Liver (tissue), 3 donors: ENCODE data around the gene TVP23C.

ENCODE experiments used
- HNF4G ChIP-seq: IDR thresholded peaks from 2 replicates; pipeline ENCODE4 v1.6.1; 2016; ENCODE audit warnings: antibody characterized with exemption
- TF ChIP-seq, protein P1 (sequence below): fragments of 150-350 bp; IDR thresholded peaks from 2 replicates; pipeline ENCODE4 v1.5.1; 2017; ENCODE audit warnings: improper control_type of control experiment, low read depth, low read length; ENCODE audit not compliant: missing input control
- donor health status: healthy.
- donor health status: healthy.

DNA sequence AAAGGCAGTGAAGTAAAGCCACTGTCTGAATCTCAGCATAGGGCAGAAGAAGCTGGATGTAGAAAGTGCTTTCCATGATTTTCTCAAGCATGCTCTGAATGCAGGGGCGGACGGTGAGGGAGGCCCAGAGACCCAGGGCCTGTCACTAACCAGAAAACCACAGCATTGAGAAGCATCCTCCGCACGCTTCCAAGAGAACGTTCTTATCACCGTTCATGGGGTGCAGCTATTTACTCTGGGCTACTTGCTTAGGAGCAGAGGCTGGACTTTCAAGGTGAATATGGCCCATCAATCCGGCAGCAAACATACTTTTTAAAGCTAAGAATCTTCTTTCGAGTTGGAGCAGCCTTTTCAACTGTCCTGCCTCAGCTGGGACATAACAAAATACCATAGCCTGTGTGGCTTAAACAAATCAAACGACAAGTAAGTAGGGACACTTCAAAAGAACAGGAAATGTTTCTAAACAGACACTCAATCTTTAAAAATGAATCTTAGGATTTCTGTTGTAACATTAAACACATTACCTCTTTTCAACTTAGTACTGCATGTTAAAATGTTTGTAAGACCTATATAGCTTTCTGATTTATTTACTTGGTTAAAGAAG lies 49.3 kb downstream of the TVP23C start:
- TF ChIP-seq HNF4G: no peak
- TF ChIP-seq, protein P1, sequence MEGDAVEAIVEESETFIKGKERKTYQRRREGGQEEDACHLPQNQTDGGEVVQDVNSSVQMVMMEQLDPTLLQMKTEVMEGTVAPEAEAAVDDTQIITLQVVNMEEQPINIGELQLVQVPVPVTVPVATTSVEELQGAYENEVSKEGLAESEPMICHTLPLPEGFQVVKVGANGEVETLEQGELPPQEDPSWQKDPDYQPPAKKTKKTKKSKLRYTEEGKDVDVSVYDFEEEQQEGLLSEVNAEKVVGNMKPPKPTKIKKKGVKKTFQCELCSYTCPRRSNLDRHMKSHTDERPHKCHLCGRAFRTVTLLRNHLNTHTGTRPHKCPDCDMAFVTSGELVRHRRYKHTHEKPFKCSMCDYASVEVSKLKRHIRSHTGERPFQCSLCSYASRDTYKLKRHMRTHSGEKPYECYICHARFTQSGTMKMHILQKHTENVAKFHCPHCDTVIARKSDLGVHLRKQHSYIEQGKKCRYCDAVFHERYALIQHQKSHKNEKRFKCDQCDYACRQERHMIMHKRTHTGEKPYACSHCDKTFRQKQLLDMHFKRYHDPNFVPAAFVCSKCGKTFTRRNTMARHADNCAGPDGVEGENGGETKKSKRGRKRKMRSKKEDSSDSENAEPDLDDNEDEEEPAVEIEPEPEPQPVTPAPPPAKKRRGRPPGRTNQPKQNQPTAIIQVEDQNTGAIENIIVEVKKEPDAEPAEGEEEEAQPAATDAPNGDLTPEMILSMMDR: no peak
